ENCODE results near the gene LUZP2.

DNA sequence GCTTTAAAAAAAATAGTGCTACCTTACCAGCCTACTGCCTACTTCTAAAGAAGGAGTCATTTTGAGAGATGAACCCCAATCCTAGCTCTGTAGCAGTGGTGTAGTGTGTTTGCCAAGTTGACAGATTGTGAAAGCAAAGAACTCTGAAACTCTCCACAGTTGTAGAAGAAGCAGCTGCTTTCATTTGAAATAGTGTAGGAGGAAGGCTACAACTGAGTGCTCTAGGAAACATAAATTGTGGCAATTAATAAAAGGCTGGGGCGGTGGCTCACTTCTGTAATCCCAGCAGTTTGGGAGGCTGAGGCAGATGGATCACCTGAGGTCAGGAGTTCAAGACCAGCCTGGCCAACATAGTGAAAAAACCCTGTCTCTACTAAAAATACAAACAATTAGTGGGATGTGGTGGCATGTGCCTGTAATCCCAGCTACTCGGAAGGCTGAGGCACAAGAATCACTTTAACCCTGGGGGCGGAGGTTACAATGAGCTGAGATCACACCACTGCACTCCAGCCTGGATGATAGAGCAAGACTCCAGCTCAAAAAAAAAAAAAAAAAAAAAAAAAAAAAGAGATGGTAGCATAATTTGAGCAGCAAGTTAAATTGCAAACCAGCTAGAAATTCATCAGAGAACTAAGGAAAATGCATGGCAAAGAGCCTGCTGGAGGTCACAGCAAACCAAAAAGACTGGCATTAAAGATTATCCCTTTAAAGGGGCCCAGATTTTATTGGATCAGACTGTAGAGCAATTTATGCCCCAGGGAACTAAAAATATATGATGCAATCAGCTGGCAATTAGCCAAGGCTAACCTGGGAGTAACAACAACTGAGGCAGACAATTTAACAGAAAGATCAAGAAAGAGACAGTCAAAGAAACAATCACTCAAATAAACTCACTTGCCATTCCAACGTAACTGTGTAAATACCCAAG lies 112.6 kb downstream of the LUZP2 start:
- TF ChIP-seq, protein P1, sequence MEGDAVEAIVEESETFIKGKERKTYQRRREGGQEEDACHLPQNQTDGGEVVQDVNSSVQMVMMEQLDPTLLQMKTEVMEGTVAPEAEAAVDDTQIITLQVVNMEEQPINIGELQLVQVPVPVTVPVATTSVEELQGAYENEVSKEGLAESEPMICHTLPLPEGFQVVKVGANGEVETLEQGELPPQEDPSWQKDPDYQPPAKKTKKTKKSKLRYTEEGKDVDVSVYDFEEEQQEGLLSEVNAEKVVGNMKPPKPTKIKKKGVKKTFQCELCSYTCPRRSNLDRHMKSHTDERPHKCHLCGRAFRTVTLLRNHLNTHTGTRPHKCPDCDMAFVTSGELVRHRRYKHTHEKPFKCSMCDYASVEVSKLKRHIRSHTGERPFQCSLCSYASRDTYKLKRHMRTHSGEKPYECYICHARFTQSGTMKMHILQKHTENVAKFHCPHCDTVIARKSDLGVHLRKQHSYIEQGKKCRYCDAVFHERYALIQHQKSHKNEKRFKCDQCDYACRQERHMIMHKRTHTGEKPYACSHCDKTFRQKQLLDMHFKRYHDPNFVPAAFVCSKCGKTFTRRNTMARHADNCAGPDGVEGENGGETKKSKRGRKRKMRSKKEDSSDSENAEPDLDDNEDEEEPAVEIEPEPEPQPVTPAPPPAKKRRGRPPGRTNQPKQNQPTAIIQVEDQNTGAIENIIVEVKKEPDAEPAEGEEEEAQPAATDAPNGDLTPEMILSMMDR (IDR thresholded peaks at IDR 0.05; ENCODE audit: poor library complexity, severe bottlenecking) = no peak
- no peak for TF ChIP-seq RAD21 (conservative IDR thresholded peaks at IDR 0.05)
- TF ChIP-seq EP300 (conservative IDR thresholded peaks at IDR 0.05; ENCODE audit: poor library complexity, severe bottlenecking) = no peak
- TF ChIP-seq EZH2 (IDR thresholded peaks at IDR 0.05; ENCODE audit: borderline replicate concordance, insufficient read depth, low read length, poor library complexity, severe bottlenecking) = no peak
- no peak for TF ChIP-seq MXI1 (conservative IDR thresholded peaks at IDR 0.05; ENCODE audit: poor library complexity, severe bottlenecking)
- TF ChIP-seq POLR2AphosphoS5 (IDR thresholded peaks at IDR 0.05) = no peak

Measured in neural cell (in vitro differentiated cells).